Upper lobe of left lung (tissue), 4 donors: Measurements from ENCODE around the gene ARFGAP2.

ENCODE experiments used
- EP300 ChIP-seq, 4 donors: sonication (generic); formaldehyde crosslinking; IDR thresholded peaks; one replicate each; pipeline ENCODE4 v1.5.1; 2017; ENCODE audit warnings: antibody characterized with exemption in 4 of 4, control low read depth in 2 of 4
- POLR2A ChIP-seq, 4 donors: fragments of 450-650 bp; IDR thresholded peaks; one replicate each; pipeline ENCODE4 v1.5.1; 2016 to 2017; ENCODE audit warnings: antibody characterized with exemption in 4 of 4, mild to moderate bottlenecking in 2 of 4
- POLR2AphosphoS5 ChIP-seq, 2 donors: sonication (generic); formaldehyde crosslinking; IDR thresholded peaks; one replicate each; pipeline ENCODE4 v1.5.1; 2017; ENCODE audit warnings: antibody characterized with exemption in 2 of 2
- TF ChIP-seq, protein P1 (sequence below), 6 experiments: fragments of 450-650 bp in 4 of 6; fragments of 200-600 bp in 2 of 6; sonication (generic) in 2 of 6; IDR thresholded peaks; one replicate each; pipeline ENCODE4 v1.5.1; 2016 to 2019; ENCODE audit warnings: antibody characterized with exemption in 6 of 6

DNA sequence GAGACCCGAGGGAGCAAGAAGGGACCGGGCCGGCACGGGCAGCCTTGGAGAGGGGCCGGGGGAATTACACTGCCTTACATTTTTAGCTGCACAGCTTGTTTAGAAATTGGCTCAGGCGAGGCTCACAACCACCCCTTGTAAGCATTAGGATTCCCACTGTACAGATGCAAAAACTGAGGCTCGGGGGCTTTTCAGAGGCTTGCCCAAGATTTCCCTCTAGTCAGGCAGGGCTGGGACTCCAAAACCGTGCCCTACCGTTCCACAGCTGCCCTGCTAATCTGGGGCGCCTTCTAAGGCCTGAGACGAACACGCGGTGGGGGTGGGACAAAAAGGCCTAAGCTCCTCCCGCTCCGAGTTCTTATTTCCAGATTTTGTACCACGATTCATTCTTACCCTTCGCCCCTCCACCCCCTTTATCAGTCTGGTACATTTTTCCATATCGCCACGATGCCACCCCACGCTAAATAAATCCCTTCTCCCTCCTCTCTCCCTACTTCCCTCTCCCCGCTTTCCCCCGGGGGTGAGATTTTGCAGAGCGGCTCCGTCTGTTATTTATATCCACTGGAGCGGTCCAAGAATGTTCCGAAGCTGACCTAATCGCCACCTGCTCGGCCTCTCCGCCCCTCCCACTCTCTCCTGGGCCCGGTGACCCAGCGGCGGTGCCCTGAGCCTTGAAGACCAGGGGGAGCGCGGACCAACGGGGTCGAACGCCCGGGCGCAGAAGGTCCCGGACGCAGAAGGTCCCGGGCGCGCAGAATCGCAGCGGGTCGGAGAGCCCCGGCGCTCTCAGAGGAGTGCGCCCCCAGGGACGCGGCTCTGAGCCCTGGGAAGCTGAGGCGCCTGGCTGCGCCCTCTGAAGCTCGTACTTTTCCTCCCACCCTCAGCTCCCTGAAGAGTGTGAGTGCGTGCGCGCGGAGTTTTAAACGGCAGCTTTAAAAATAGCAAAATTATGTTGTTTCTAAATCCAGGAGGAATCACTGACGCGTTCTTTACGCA lies 10.3 kb upstream of the ARFGAP2 start:
- TF ChIP-seq, protein P1, sequence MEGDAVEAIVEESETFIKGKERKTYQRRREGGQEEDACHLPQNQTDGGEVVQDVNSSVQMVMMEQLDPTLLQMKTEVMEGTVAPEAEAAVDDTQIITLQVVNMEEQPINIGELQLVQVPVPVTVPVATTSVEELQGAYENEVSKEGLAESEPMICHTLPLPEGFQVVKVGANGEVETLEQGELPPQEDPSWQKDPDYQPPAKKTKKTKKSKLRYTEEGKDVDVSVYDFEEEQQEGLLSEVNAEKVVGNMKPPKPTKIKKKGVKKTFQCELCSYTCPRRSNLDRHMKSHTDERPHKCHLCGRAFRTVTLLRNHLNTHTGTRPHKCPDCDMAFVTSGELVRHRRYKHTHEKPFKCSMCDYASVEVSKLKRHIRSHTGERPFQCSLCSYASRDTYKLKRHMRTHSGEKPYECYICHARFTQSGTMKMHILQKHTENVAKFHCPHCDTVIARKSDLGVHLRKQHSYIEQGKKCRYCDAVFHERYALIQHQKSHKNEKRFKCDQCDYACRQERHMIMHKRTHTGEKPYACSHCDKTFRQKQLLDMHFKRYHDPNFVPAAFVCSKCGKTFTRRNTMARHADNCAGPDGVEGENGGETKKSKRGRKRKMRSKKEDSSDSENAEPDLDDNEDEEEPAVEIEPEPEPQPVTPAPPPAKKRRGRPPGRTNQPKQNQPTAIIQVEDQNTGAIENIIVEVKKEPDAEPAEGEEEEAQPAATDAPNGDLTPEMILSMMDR (IDR thresholded peaks at IDR 0.05): peak in 2 of 6 experiments; percentile 5 to 13
- TF ChIP-seq POLR2A (IDR thresholded peaks at IDR 0.05) (peak in 1 of 4 donors; percentile 14), EP300 (IDR thresholded peaks at IDR 0.05) (no peak), POLR2AphosphoS5 (IDR thresholded peaks at IDR 0.05) (peak in 1 of 2 donors; percentile 8)
